Islet of Langerhans (tissue), 1 donor: Measurements from ENCODE around the gene MID1.

Source experiments
- FAIRE-seq: peaks from one replicate; lab custom pipeline; 2011; peaks lifted over from hg19 to GRCh38; lab: Jason Lieb, UNC

MID1 gene

GRCh38 chrX:10485326-10485725, 135.1 kb downstream of the MID1 start:
- no peak for FAIRE-seq

- FAIRE-seq = peak; percentile 41
These were observed 135.6 kb downstream of the MID1 start for GRCh38 chrX:10484683-10485247.

- no peak for FAIRE-seq
These were observed 137.1 kb downstream of the MID1 start for GRCh38 chrX:10483191-10483831.

- no peak for FAIRE-seq
These were observed 137.7 kb downstream of the MID1 start for GRCh38 chrX:10482708-10483107.

GRCh38 chrX:10482261-10482660, 138.1 kb downstream of the MID1 start:
- no peak for FAIRE-seq

- no peak for FAIRE-seq
These were observed 139.5 kb downstream of the MID1 start for GRCh38 chrX:10480861-10481260.

GRCh38 chrX:10479508-10479907, 140.9 kb downstream of the MID1 start:
- FAIRE-seq = no peak

GRCh38 chrX:10477525-10477924, 142.9 kb downstream of the MID1 start:
- FAIRE-seq = no peak

- FAIRE-seq = no peak
These were observed 145.3 kb downstream of the MID1 start for GRCh38 chrX:10474913-10475568.

GRCh38 chrX:10474510-10474909, 145.9 kb downstream of the MID1 start:
- no peak for FAIRE-seq

- FAIRE-seq = no peak
These were observed 149.0 kb downstream of the MID1 start for GRCh38 chrX:10471418-10471817.

GRCh38 chrX:10470009-10470408, 150.4 kb downstream of the MID1 start:
- FAIRE-seq = no peak

GRCh38 chrX:10467793-10468192, 152.6 kb downstream of the MID1 start:
- FAIRE-seq = no peak

- FAIRE-seq = no peak
These were observed 155.1 kb downstream of the MID1 start for GRCh38 chrX:10465254-10465653.

GRCh38 chrX:10457092-10457491, 163.3 kb downstream of the MID1 start:
- FAIRE-seq = no peak

GRCh38 chrX:10453945-10454344, 166.4 kb downstream of the MID1 start:
- FAIRE-seq = no peak

GRCh38 chrX:10450959-10451355, 169.4 kb downstream of the MID1 start:
- FAIRE-seq = no peak

- no peak for FAIRE-seq
These were observed 170.0 kb downstream of the MID1 start for GRCh38 chrX:10450229-10450958.

GRCh38 chrX:10447564-10448214, 172.7 kb downstream of the MID1 start:
- no peak for FAIRE-seq

- FAIRE-seq = no peak
These were observed 176.2 kb downstream of the MID1 start for GRCh38 chrX:10444204-10444603.

- no peak for FAIRE-seq
These were observed 178.9 kb downstream of the MID1 start for GRCh38 chrX:10441464-10441863.

GRCh38 chrX:10433296-10433965, 187.0 kb downstream of the MID1 start:
- FAIRE-seq = no peak
